GM12878 (cell line): ENCODE measurements around the gene ADRA2B. TPM values are rescaled to one million over a fixed set of nuclear protein-coding genes. Genes with fewer than 3 reads are reported as not detected.

Experiments used
- BHLHE40 ChIP-seq, 2 experiments: fragments of 450-650 bp in 1 of 2; IDR thresholded peaks; 2 replicates each; pipeline ENCODE4 v1.6.1; 2011 to 2017; ENCODE audit warnings: low read depth in 2 of 2, borderline replicate concordance in 1 of 2, improper control_type of control experiment in 1 of 2, low read length in 1 of 2, mild to moderate bottlenecking in 1 of 2
- BRCA1 ChIP-seq: IDR thresholded peaks from 2 replicates; pipeline ENCODE4 v1.6.1; 2011; ENCODE audit warnings: low read depth, low read length, improper control_type of control experiment
- CBX5 ChIP-seq: sonication (generic); IDR thresholded peaks from 2 replicates; pipeline ENCODE4 v1.6.1; 2016; ENCODE audit warnings: low read depth, moderate library complexity, mild to moderate bottlenecking, inconsistent platforms
- CEBPB ChIP-seq, 2 experiments: fragments of 150-350 bp in 1 of 2; IDR thresholded peaks; 2 replicates each; pipeline ENCODE4 v1.6.1; 2012 to 2014; ENCODE audit warnings: low read depth in 2 of 2, low read length in 2 of 2, borderline replicate concordance in 1 of 2, inconsistent platforms in 1 of 2
- CHD2 ChIP-seq: IDR thresholded peaks from 2 replicates; pipeline ENCODE4 v1.6.1; 2011; ENCODE audit warnings: low read depth, low read length, improper control_type of control experiment, borderline replicate concordance
- CREM ChIP-seq: IDR thresholded peaks from 2 replicates; pipeline ENCODE4 v1.6.1; 2014; ENCODE audit warnings: antibody characterized with exemption, low read depth
- DPF2 ChIP-seq: fragments of 450-650 bp; IDR thresholded peaks from 2 replicates; pipeline ENCODE4 v1.6.1; 2017; ENCODE audit warnings: mild to moderate bottlenecking
- FOS ChIP-seq: IDR thresholded peaks from 3 replicates; pipeline ENCODE4 v1.6.1; 2011; ENCODE audit warnings: borderline replicate concordance; ENCODE audit not compliant: insufficient read length; ENCODE audit errors: extremely low read depth
- MTA2 ChIP-seq: fragments of 450-650 bp; IDR thresholded peaks from 2 replicates; pipeline ENCODE4 v1.6.1; 2016; ENCODE audit warnings: low read depth, mild to moderate bottlenecking, moderate library complexity
- MTA3 ChIP-seq: IDR thresholded peaks from 2 replicates; pipeline ENCODE4 v1.6.1; 2012; ENCODE audit warnings: low read length, inconsistent platforms, borderline replicate concordance
- NFXL1 ChIP-seq: fragments of 450-650 bp; IDR thresholded peaks from 2 replicates; pipeline ENCODE4 v1.6.1; 2017; ENCODE audit warnings: antibody characterized with exemption, mild to moderate bottlenecking, borderline replicate concordance
- PML ChIP-seq: IDR thresholded peaks from 2 replicates; pipeline ENCODE4 v1.6.1; 2012; ENCODE audit warnings: low read length, inconsistent platforms
- RAD21 ChIP-seq: IDR thresholded peaks from 2 replicates; pipeline ENCODE4 v1.6.1; 2011; ENCODE audit warnings: mild to moderate bottlenecking, low read depth, low read length, moderate library complexity; ENCODE audit not compliant: insufficient read depth
- RCOR1 ChIP-seq: conservative IDR thresholded peaks from 2 replicates; pipeline ENCODE4 v1.6.1; 2012; ENCODE audit warnings: low read depth, low read length, improper control_type of control experiment
- RFX5 ChIP-seq: IDR thresholded peaks from 2 replicates; pipeline ENCODE4 v1.6.1; 2011; ENCODE audit warnings: low read depth, low read length, improper control_type of control experiment
- SIX5 ChIP-seq: IDR thresholded peaks from 2 replicates; pipeline ENCODE4 v1.6.1; 2011; ENCODE audit warnings: mild to moderate bottlenecking, low read depth, low read length, moderate library complexity; ENCODE audit not compliant: severe bottlenecking
- SREBF1 ChIP-seq: IDR thresholded peaks from 2 replicates; pipeline ENCODE4 v1.6.1; 2012; ENCODE audit warnings: mild to moderate bottlenecking, low read length
- SREBF2 ChIP-seq: IDR thresholded peaks from 2 replicates; pipeline ENCODE4 v1.6.1; 2012; ENCODE audit warnings: mild to moderate bottlenecking, low read length
- STAT1 ChIP-seq: fragments of 450-650 bp; conservative IDR thresholded peaks from 2 replicates; pipeline ENCODE4 v1.6.1; 2014; ENCODE audit warnings: antibody characterized with exemption, mild to moderate bottlenecking
- SUPT20H ChIP-seq: IDR thresholded peaks from 2 replicates; pipeline ENCODE4 v1.6.1; 2011; ENCODE audit warnings: low read depth, mild to moderate bottlenecking, low read length, moderate library complexity, borderline replicate concordance; ENCODE audit not compliant: control insufficient read depth
- TARDBP ChIP-seq: IDR thresholded peaks from 2 replicates; pipeline ENCODE4 v1.6.1; 2016; ENCODE audit warnings: borderline replicate concordance
- TBL1XR1 ChIP-seq: IDR thresholded peaks from 2 replicates; pipeline ENCODE4 v1.6.1; 2012; ENCODE audit warnings: low read depth, low read length, improper control_type of control experiment
- YBX1 ChIP-seq: fragments of 450-650 bp; IDR thresholded peaks from 2 replicates; pipeline ENCODE4 v1.6.1; 2016; ENCODE audit warnings: antibody characterized with exemption
- ZNF207 ChIP-seq: fragments of 450-650 bp; IDR thresholded peaks from 2 replicates; pipeline ENCODE4 v1.6.1; 2014; ENCODE audit warnings: antibody characterized with exemption, mild to moderate bottlenecking, borderline replicate concordance
- ZNF274 ChIP-seq: IDR thresholded peaks from one replicate; pipeline ENCODE4 v1.8.0; 2011; ENCODE audit not compliant: insufficient read length, insufficient read depth
- ZZZ3 ChIP-seq: IDR thresholded peaks from 2 replicates; pipeline ENCODE4 v1.6.1; 2011; ENCODE audit warnings: low read depth; ENCODE audit not compliant: control insufficient read depth, insufficient read length
- polyA plus RNA-seq, 11 experiments: library from polyadenylated mRNA; depleted of rRNA in 4 of 11; unstranded in 6 of 11; stranded (reverse) in 5 of 11; fragments of >200 nt; fragmentation: Nextera tagmentation in 4 of 11; fragmentation: Illumina TruSeq in 1 of 11; extraction: Ambion mirVana in 4 of 11; extraction: Trizol in 1 of 11; gene quantifications; 1 replicate in 1 of 11; 2 replicates in 10 of 11; pipeline versions ENCODE4 v1.2.1 to v1.2.3, GENCODE V29; 2011 to 2016; ENCODE audit warnings: inconsistent platforms in 2 of 11, missing spikeins in 2 of 11, low read depth in 1 of 11
- total RNA-seq, 4 experiments: library from RNA; depleted of rRNA in 3 of 4; stranded (reverse); fragments of >200 nt in 3 of 4; fragmentation: Illumina TruSeq in 1 of 4; extraction: Trizol in 1 of 4; gene quantifications; 2 replicates each; pipeline versions ENCODE4 v1.2.1 to v1.2.3, GENCODE V29; 2013 to 2021
- TF ChIP-seq, protein P1 (sequence below): IDR thresholded peaks from 2 replicates; pipeline ENCODE4 v1.6.1; 2012; ENCODE audit warnings: low read depth, low read length, improper control_type of control experiment
- TF ChIP-seq, protein P2 (sequence below): fragments of 450-650 bp; IDR thresholded peaks from 2 replicates; pipeline ENCODE4 v1.6.1; 2016; ENCODE audit warnings: mild to moderate bottlenecking
- TF ChIP-seq, protein P3 (sequence below): IDR thresholded peaks from 2 replicates; pipeline ENCODE4 v1.6.1; 2011; ENCODE audit warnings: low read depth, low read length, improper control_type of control experiment, borderline replicate concordance

The ADRA2B gene
- total and polyA plus RNA-seq, 10 of the 15 experiments (the other 5 are each of a cell fraction or from before 2014, with no cell fraction given): 0.01 to 0.10 (median 0.04) TPM; not detected in 6

DNA sequence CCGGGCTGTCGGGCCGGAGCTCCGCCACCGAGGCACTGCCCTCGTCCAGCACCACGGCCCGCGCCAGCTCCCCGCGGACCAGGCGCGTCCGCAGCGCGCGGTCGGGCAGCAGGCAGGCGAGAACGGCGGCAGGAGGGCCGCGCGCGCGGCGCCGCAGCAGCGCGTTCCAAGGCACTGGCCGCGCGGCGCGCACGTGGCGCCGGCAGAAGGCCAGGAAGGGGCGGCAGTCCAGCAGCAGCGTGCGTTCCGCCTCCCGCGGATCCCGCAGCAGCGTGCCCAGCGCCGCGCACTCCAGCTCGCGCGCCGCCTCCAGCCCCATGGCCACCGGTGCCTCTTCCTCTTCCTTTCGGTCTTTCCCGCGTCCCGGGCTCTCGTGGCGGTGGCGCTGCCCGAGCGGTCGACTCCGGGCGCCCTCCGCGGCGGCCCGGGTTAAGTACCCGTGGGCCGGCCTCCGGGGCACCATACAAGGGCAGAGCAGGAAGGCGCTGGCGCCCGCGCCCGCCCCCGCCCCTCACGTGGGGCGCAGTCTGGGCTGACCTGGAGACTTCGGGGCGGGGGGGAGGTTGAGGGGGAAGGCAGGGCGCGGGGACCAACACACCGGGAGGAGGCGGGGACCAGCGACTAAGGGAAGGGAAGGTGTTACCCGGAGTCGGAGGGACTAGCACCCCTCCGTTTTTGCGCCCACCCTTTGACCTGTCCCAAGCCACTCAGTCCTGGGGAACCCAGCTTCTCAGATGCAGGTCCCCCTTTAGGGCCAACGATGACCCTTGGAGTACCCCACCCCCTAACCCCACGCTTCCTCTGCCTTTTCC, 28.9 kb upstream of the ADRA2B start, which contains the start of gene DUSP2 (continued):
- TF ChIP-seq PML: no peak
- no peak; the same call in 1 of the 2 replicates for TF ChIP-seq BRCA1
- TF ChIP-seq ZZZ3: no peak
- peak; percentile 77; the same call in 1 of the 2 replicates for TF ChIP-seq ZNF207
- TF ChIP-seq MTA2: no peak
- no peak for TF ChIP-seq CHD2
- TF ChIP-seq CREM: peak; percentile 44
- peak; percentile 36; the same call in 1 of the 2 replicates for TF ChIP-seq SREBF1
- TF ChIP-seq, protein P1, sequence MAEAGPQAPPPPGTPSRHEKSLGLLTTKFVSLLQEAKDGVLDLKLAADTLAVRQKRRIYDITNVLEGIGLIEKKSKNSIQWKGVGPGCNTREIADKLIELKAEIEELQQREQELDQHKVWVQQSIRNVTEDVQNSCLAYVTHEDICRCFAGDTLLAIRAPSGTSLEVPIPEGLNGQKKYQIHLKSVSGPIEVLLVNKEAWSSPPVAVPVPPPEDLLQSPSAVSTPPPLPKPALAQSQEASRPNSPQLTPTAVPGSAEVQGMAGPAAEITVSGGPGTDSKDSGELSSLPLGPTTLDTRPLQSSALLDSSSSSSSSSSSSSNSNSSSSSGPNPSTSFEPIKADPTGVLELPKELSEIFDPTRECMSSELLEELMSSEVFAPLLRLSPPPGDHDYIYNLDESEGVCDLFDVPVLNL: peak; percentile 65
- TF ChIP-seq STAT1: 0 out of 2 replicates have a peak, but pooled peaks have one; percentile 81
- TF ChIP-seq MTA3: no peak
- no peak for TF ChIP-seq CBX5
- no peak for TF ChIP-seq FOS
- peak; percentile 91 for TF ChIP-seq DPF2
- TF ChIP-seq NFXL1: no peak
- TF ChIP-seq, protein P2, sequence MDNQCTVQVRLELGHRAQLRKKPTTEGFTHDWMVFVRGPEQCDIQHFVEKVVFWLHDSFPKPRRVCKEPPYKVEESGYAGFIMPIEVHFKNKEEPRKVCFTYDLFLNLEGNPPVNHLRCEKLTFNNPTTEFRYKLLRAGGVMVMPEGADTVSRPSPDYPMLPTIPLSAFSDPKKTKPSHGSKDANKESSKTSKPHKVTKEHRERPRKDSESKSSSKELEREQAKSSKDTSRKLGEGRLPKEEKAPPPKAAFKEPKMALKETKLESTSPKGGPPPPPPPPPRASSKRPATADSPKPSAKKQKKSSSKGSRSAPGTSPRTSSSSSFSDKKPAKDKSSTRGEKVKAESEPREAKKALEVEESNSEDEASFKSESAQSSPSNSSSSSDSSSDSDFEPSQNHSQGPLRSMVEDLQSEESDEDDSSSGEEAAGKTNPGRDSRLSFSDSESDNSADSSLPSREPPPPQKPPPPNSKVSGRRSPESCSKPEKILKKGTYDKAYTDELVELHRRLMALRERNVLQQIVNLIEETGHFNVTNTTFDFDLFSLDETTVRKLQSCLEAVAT: peak; percentile 59; the same call in 1 of the 2 replicates
- TF ChIP-seq, protein P3, sequence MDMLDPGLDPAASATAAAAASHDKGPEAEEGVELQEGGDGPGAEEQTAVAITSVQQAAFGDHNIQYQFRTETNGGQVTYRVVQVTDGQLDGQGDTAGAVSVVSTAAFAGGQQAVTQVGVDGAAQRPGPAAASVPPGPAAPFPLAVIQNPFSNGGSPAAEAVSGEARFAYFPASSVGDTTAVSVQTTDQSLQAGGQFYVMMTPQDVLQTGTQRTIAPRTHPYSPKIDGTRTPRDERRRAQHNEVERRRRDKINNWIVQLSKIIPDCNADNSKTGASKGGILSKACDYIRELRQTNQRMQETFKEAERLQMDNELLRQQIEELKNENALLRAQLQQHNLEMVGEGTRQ: peak; percentile 57
- no peak for TF ChIP-seq SIX5
- TF ChIP-seq SUPT20H: no peak
- TF ChIP-seq BHLHE40 (IDR thresholded peaks at IDR 0.05; ENCODE audit: borderline replicate concordance in 1 of 2, low read depth in 2 of 2, low read length in 1 of 2): peak; percentile 91 to 95
- TF ChIP-seq SREBF2: no peak
- TF ChIP-seq TARDBP: peak; percentile 74; the same call in 1 of the 2 replicates
- TF ChIP-seq TBL1XR1: peak; percentile 81; the same call in 1 of the 2 replicates
- TF ChIP-seq YBX1: no peak
- TF ChIP-seq ZNF274: no peak
- TF ChIP-seq RAD21: 0 out of 2 replicates have a peak, but pooled peaks have one; percentile 22
- no peak; the same call in 1 of the 2 replicates for TF ChIP-seq RFX5
- no peak for TF ChIP-seq CEBPB (IDR thresholded peaks at IDR 0.05; ENCODE audit: borderline replicate concordance in 1 of 2, low read depth in 2 of 2, low read length in 2 of 2)
- peak; percentile 95; the same call in 1 of the 2 replicates for TF ChIP-seq RCOR1
